IPS-18c (cell line): ENCODE results near the gene EXOC2.
"Not testable (repeated sequence)": the region's sequence is repeated elsewhere in the genome, so short reads cannot be mapped to it uniquely, and the experiment has no call there.

Source experiments
- H3K4me3 ChIP-seq: 2 replicates; pipeline ENCODE4 v1.7.0; 2013; ENCODE audit warnings: low read depth, mild to moderate bottlenecking, low read length, moderate library complexity; ENCODE audit not compliant: insufficient read depth
- H3K9me3 ChIP-seq: one replicate; pipeline ENCODE4 v1.6.1; 2013; ENCODE audit warnings: mild to moderate bottlenecking, low read length, moderate library complexity; ENCODE audit not compliant: control insufficient read depth, insufficient read depth

EXOC2 gene

DNA sequence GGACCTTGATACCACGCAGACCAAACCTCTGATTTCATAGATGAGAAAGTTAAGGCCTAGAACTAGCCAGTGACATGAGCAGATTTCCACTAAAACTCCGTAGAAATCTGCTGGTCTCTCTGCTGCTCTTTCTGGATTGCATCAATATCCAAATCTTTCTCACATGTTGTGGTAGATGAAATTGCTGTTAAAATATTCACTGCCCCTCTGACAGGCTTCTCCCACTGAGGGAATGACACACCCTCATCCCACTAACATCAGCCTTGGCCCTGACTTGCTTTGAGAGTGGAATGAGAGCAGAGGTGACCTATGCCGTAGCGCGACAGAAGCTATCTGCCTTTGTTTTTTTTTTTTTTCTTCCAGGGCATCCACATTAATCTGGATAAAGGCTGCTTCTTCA is 20.4 kb upstream of the EXOC2 start:
- Histone ChIP-seq H3K4me3 (no peak overlapping the region), H3K9me3 (no peaks in the 10 kb centered on the region)

DNA sequence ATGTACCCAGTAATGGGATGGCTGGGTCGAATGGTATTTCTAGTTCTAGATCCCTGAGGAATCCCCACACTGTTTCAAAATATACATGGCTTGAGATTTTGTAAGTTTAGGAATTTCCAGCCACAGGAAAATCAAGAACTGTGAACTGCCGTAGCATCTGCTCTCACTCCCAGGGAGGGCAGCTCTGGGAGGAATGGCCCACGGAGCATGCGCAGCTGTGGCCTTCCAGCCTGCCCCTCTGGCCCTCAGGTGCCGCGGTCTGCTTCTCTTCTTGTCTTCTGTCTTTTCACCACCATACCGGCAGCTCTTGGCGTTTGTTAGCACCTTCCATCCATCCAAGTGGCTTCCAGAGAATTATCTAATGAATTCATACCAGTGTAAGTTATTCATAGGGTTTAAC is 19.9 kb upstream of the EXOC2 start:
- Histone ChIP-seq H3K4me3 (no peak overlapping the region), H3K9me3 (no peaks in the 10 kb centered on the region)

DNA sequence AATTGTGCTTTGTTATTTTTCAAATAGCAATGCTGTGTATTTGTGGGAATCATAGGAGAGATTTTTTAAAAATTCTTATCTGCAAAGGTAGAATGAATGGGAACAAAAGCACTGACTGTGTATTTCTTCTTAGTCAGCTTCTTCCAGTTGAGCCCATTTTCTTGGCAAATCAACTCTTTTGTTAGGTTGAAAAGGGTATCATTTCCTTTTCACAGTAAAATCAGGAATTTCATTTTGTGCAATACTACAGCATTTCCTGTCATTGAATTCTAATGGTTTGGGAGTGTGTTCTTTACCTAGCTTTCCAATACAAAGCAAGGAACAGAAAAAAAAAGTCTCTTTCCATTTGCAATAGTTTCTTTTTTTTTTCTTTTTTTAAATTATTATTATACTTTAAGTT is 19.0 kb upstream of the EXOC2 start:
- Histone ChIP-seq H3K9me3 (no peaks in the 10 kb centered on the region), H3K4me3 (no peak overlapping the region)

DNA sequence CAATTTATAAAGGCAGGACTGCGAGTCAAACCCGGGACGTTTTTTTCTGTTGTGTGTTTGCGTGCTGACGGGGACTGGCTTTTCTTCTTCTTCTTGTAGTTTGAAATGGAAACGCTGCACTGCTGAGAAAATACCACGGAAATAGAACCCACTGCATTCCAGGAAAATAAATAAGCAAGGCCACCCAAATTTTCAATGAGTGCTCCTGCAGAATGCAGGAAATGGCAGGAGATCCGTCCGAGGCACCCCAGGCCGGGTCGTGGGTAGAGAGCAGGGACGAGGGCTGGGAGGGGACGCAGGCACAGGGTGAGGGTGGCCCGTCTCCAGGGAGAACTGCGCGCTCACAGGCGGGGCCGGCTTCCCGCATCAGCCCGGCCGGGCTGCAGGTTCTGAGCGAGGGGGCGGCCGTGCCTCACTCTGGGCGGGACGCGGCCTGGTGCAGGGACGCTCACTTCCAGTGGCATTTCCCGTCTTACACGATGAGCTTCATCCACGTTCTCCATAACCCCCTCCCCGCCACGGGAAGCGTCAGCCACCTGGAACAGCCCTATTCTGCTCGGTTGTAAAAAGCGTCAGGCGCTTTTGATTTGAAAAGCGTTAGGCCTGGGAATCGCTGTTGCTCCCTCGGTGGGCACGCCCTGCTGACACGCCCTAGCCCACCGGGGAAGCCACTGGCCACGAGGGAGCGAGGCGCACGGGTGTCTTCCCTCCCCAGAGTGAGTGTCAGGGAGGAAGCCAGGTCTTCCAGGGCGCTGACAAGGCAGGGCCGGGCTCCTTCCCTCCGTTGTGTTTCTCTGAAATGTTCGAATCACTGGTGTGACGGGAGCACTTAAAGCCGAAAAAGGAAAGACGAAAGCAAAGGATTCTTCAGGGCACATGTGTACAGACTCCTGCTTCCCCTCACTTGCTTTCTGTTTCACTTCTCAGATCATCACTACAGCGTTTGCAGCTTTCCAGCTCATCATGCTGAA is 17.9 kb upstream of the EXOC2 start:
- Histone ChIP-seq H3K9me3 (no peaks in the 10 kb centered on the region), H3K4me3 (peak overlapping the region; percentile 58)

DNA sequence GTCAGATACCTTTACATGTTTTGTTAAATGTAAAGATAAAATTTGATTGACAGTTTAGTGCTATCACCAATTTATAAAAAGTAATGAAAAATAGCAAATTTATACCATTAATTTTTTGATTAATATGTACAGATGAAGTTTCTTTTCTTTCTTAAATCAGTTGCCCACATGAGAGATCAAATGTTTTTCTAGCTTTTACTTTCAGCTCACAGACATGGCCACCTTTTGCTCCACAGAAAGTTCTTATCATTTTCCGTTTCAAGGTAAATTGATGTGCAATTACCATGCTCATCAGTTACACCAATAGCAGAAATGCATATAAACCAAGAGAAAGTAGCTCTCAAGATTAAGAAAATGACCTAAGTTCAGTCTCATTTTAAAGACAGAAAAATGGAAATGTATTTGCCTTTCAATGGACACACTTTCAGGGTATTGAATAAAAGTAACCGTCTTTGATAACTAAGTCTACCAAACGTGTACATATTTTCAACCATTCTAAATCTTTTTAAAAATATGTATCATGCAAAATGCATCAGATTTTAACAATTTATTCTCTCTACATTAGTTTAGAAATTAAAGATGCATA is 16.6 kb upstream of the EXOC2 start:
- no peak overlapping the region for H3K4me3 ChIP-seq
- H3K9me3 ChIP-seq: no peaks in the 10 kb centered on the region

DNA sequence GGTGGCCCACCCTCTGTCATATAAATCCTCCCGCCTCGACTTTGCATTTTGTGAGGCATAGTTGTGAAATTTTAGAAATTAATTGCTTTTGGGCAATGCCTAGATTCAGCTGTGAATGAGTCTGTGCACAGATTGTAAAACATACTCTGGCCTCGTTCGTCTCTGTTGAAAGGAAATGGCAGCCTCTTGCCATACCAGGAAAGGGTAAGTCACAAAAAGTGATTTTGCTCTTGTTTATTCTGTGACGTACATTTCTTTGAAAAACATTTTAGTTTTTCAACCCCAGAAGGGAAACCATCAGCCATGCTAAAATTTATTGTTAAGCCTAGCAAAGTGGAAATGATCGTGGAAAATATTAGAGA is 15.3 kb upstream of the EXOC2 start:
- no peak overlapping the region for H3K4me3 ChIP-seq
- H3K9me3 ChIP-seq: no peaks in the 10 kb centered on the region

DNA sequence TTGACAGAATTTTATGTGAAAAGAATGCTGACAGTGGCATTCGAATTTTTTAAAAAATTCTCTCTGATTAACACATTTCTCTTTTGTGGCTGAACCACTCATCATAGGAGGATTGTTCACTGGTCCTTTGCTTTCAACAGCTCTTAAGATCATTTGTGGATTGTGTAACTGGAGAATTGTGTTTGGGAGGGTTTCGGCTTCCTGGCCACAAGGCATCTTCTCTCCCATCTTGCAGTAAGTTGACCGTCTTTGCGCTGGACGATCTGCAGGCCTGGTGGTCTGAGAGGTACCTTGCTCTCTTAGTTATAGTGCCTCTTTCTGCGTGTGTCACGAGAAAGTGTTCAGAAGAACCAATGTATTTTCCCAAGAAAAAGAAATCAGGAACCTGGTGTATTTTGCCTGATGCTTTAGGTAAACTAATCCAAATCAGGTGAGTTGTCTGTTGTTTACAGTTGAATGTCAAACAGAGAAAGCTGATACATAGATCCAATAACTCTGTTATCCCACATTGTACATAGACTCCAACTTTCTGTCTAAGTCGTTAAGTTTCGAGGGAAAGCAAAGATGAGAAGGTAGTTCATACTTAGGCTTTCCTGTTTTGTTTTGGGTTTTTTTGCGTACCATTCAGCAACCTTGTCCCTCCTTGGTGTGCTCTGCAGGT is 14.8 kb upstream of the EXOC2 start:
- H3K9me3 ChIP-seq: no peaks in the 10 kb centered on the region

DNA sequence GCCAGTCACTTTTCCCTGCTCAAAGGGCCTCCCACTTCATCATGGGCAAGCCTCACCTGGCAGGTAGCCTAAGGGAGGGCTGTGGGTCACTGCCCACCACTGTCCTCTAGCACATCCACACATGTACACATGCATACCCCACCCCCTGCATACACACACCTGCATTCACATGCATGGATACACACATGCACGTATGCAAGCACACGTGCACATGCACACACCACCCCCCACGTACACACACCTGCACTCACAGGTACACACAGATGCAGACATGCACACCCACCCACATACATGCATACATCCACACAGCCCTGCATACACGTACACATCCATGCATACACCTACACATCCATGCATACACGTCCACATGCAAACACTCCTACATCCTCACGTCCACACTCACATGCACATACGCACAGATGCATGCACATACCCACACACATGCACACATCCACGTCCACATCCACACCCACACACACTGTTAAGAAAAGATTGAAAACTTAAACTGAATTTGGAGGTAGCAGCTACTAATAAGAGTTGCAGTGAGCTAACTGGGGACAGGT is 14.0 kb upstream of the EXOC2 start:
- Histone ChIP-seq H3K4me3 (no peak overlapping the region), H3K9me3 (no peaks in the 10 kb centered on the region)

More for the DNA sequence above, 14.8 kb upstream of the EXOC2 start:
- H3K4me3 ChIP-seq: no peak overlapping the region

DNA sequence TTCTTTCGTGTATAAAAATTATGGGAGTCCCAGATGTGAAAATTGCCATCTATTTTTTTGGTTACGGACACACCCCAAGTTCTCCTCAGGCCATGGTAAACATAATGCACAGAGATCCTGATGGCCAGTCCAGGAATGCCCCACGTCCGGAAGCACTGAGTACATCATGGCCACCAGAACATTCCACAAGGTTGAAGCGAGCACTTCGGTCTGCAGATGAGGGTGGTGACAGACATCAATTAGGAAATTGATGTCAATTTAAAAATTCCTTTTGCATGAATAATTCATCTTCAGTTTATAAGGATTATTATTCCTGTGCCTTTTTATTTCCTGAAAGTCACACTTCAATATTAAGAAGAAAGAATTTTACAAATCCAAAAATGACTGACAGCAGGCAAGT is 13.2 kb upstream of the EXOC2 start:
- Histone ChIP-seq H3K9me3 (no peaks in the 10 kb centered on the region), H3K4me3 (no peak overlapping the region)

DNA sequence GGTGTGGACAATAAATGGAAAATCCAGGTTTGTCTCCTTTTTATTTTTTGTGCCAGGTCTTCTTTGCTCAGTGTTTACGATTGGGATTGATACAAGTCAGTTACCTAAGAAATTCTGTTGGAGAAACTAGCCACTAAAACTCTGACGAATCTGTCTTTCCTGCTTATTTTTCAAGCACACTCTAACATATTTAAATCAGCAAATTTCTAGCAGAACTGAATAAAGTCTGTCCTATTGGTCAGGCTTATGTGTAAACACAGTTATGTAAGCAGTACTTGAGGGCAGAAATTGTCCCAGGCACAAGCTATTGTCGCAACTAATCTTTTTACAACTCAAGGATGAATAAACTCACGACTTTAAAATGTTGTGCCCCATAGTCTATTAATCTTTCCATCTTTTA is 12.1 kb upstream of the EXOC2 start:
- no peaks in the 10 kb centered on the region for H3K9me3 ChIP-seq
- no peak overlapping the region for H3K4me3 ChIP-seq

DNA sequence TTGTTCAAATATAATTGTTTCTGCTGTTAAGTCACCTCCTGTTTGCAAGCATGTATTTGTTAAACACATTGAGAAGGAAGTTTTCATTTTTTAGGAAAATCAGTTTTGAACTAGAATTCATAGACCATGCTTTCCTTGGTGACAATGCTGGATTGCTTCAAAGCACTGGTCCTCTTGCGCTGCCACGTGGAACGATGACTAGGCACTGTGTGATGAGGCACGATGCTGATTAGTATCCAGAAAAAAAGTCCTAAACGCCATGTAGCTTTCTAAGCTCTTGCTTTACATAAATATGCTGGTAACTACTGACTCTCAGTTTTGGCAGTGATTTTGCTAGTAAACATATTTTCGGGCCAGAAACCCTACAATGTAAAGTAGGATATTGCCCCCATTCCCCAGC is 11.1 kb upstream of the EXOC2 start:
- Histone ChIP-seq H3K4me3 (no peak overlapping the region), H3K9me3 (no peaks in the 10 kb centered on the region)

DNA sequence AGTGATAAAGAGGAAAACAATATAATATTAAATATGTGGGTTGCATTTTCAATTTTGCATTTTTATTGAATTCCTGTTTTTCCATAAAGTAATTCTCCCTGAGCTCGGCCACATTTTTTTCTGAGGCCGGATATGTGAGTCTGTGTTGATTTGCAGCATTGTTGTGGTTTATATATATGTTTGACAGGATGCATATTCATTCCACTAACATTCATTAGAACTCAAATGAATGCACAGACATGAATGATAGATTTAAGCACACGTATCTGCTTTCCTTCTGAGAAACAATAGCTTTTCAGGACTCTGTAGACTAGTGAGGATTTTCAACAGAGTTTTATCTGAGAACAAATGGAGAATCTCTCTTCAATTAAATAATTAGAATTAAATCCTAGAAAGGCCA is 10.6 kb upstream of the EXOC2 start:
- Histone ChIP-seq H3K4me3 (no peak overlapping the region), H3K9me3 (no peaks in the 10 kb centered on the region)

DNA sequence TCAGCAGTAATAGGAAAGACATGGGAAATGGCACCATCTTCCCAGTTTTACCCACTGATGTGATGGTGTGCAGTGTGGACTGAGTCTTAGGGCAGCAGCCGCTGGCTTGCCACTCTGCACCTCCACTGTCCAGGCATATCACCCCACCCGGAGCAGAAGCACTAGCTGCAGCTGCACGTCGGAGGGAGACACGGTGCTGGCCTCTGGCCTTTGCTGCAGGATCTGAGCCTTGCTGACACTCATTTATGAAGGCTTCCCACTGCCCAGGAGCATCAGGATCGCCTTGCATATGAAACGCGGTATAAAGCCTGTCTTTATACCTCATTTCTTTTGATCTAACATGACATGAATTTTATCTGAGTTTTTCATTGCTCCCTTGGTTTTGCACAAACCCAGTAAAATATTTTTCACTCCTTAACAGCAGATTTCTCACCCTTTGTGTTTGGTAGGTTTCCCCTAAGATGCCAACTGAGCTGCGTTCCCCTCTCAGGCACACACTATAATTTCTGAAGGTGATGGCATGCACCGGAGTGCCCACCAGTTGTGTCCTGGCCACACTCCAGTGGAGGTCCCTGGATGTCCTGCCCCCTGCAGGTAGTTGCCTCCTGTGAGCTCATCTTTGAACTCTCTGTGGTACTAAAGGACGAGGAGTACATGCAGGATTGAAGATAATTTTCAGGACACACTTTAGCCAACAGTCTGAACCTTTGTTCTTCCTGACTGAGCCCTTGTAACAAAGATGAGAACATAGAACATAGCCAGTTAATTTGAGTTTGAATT is 9.0 kb upstream of the EXOC2 start:
- no peak overlapping the region for H3K4me3 ChIP-seq
- H3K9me3 ChIP-seq: no peaks in the 10 kb centered on the region

DNA sequence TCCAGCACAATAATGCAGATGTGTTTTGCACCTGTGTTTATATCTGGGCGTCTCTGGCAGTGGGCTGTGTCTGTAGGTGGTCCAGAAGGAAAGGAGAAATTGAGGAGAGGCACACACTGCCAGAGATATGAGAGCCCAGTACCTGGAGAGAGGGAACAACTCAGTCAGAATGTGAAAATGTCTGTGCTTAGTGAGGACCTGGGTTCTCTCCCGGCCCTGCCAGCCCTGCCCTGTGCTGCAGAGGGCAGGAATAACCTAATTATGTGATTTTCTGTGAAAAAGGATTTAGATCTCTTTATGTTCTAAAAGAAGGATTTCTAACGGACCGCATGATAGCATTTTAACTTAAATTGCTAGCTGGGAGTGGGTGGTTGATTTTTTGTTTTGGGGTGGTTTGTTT is 8.3 kb upstream of the EXOC2 start:
- Histone ChIP-seq H3K4me3 (no peak overlapping the region), H3K9me3 (no peaks in the 10 kb centered on the region)

DNA sequence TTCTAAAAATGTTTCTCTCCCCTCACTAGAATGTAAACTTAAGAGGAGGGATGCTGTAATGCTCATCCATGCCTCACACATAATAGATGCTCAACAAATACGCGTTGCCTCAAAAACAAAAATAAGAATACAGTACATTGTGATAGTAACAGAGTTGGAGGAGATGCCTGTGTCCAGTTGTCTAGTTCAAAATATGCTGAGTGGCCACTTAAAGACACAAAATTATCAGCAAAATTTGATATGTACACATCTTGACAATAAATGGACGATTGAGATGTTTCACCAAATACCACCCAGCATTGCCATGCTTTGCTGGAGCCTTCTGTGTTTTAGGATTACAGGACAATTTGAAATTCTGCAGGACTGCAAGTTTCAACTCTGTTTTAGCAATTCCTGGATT is 7.6 kb upstream of the EXOC2 start:
- H3K4me3 ChIP-seq: no peak overlapping the region
- no peaks in the 10 kb centered on the region for H3K9me3 ChIP-seq

DNA sequence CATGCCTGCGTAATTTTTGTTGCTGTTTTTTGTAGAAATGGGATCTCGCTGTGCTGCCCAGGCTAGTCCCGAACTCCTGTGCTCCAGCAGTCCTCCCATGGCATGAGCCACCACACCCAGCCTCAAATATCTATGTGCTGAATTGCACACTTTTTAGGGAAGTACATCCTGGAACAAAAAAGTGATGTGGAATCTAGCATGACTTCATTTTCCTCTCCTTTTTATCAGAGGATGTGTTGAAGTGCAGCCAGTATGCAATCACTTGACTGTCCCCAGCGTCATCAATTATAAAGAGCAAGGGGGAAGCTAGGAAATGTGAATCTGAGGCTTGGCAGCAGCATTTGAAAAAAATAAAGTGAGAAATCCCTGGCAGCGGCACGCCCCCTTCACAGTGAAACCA is 6.4 kb upstream of the EXOC2 start:
- no peaks in the 10 kb centered on the region for H3K9me3 ChIP-seq
- no peak overlapping the region for H3K4me3 ChIP-seq

DNA sequence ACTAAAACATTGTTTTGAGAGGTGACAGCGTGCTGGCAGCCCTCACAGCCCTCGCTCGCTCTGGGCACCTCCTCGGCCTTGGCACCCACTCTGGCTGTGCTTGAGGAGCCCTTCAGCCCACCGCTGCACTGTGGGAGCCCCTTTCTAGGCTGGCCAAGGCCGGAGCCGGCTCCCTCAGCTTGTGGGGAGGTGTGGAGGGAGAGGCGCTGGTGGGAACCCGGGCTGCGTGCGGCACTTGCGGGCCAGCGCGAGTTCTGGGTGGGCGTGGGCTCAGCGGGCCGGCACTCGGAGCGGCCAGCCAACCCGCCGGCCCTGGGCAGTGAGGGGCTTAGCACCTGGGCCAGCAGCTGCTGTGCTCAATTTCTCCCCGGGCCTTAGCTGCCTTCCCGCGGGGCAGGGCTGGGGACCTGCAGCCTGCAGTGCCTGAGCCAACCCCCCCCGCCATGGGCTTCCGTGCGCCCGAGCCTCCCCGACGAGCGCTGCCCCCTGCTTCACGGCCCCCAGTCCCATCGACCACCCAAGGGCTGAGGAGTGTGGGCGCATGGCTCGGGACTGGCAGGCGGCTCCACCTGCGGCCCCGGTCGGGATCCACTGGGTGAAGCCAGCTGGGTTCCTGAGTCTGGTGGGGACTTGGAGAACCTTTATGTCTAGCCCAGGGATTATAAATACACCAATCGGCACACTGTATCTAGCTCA is 1.6 kb upstream of the EXOC2 start:
- H3K9me3 ChIP-seq: not testable (repeated sequence)

More for the DNA sequence above, 1.6 kb upstream of the EXOC2 start:
- not testable (repeated sequence) for H3K4me3 ChIP-seq
